ENCODE measurements around the gene MIER3.

DNA sequence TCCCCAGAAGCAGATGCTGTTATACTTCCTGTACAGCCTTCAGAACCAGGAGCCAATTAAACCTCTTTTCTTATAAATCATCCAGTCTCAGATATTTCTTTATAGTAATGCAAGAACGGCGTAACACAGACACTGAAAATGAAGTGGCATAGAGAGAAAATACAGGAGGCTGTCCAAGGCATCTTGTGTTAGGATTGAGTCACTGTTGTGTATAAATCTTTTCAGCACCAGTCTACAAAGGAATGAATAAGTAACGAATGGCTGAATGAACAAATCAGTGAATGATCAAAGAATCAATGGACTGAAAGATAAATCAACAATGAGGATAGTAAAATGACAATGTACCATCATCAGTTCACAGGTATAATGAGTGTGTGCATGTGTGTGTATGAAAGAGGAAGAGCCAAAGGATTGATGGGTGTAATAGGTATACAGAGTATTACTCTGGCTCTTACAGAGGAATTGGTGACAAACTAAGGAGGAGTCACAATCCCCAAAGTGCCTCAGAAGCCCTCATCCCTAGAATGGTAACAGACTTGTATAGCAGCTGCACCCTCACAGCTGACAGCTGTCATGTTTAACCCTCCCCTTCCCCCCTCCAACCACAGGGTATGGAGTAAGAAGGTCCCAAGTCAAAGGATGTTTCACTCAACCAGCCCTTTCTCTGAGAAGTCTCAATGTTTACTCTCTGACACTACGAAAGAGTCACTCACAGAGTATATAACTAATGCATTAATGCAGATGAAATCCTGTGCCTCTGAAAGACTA is 29.8 kb upstream of the MIER3 start:
- TF ChIP-seq, protein P1, sequence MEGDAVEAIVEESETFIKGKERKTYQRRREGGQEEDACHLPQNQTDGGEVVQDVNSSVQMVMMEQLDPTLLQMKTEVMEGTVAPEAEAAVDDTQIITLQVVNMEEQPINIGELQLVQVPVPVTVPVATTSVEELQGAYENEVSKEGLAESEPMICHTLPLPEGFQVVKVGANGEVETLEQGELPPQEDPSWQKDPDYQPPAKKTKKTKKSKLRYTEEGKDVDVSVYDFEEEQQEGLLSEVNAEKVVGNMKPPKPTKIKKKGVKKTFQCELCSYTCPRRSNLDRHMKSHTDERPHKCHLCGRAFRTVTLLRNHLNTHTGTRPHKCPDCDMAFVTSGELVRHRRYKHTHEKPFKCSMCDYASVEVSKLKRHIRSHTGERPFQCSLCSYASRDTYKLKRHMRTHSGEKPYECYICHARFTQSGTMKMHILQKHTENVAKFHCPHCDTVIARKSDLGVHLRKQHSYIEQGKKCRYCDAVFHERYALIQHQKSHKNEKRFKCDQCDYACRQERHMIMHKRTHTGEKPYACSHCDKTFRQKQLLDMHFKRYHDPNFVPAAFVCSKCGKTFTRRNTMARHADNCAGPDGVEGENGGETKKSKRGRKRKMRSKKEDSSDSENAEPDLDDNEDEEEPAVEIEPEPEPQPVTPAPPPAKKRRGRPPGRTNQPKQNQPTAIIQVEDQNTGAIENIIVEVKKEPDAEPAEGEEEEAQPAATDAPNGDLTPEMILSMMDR (conservative IDR thresholded peaks at IDR 0.05; ENCODE audit: low read depth, low read length) = no peak
- no peak for TF ChIP-seq EZH2 (IDR thresholded peaks at IDR 0.05; ENCODE audit: low read length, unreplicated experiment)
- no peak for TF ChIP-seq EZH2phosphoT487 (IDR thresholded peaks at IDR 0.05; ENCODE audit: borderline replicate concordance, low read length)
